Activated T-cell treated with anti-CD3 and anti-CD28 coated beads, Interleukin-2, amount 50 U/mL, for 48 hours (primary cell): ENCODE data around the gene TRIM66.

Experiments
- DNase-seq, 2 experiments: peaks; one replicate each; pipeline ENCODE4 v3.0.0-alpha.2; 2020

The TRIM66 gene, protein sequence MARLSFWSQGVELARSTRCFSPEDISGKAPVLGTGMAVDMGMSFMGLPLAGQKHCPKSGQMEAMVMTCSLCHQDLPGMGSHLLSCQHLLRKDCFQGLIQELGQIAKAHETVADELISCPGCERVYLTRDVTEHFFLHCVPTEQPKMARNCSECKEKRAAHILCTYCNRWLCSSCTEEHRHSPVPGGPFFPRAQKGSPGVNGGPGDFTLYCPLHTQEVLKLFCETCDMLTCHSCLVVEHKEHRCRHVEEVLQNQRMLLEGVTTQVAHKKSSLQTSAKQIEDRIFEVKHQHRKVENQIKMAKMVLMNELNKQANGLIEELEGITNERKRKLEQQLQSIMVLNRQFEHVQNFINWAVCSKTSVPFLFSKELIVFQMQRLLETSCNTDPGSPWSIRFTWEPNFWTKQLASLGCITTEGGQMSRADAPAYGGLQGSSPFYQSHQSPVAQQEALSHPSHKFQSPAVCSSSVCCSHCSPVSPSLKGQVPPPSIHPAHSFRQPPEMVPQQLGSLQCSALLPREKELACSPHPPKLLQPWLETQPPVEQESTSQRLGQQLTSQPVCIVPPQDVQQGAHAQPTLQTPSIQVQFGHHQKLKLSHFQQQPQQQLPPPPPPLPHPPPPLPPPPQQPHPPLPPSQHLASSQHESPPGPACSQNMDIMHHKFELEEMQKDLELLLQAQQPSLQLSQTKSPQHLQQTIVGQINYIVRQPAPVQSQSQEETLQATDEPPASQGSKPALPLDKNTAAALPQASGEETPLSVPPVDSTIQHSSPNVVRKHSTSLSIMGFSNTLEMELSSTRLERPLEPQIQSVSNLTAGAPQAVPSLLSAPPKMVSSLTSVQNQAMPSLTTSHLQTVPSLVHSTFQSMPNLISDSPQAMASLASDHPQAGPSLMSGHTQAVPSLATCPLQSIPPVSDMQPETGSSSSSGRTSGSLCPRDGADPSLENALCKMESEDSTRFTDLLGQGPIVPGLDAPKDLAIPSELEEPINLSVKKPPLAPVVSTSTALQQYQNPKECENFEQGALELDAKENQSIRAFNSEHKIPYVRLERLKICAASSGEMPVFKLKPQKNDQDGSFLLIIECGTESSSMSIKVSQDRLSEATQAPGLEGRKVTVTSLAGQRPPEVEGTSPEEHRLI (N-terminal part only)

DNA sequence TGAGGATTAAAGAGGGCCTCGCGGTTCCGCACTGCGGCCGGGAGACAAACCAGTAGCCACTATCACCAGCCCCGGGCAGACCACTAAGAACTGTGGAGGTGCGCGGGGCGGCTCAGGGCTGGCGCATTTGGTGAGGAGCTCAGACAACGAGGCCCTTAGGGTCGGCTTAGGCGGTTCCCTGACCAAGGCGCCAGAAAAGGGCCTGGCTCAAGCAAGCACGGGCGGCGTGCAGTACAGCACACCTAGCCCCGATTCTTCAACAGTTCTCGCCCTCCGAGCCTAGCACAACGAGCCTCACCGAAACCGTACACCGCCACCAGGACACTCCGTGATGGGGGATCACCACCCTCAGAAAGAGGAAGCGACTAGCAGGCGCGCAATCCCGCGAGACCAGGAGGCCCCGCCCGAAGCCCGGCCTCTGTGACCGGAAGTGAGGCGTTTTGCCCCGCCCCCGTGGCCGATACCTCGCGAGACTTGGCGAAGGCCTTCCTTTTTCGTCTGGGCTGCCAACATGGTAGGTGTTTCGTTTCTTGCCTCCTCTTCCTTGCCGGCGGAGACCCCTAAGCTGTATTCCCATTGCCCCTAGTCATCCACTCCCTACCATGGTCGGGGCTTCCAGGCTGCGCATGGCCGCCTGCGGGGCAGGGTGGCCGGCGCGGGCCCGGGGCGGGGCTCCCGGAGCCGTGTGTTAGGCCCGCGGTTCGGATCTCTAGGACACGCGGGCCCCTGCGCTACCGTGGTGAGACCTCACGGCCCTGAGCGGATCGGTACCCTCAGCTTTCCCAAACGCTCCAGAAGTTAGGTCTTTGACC is at the start of gene TRIM66, which contains the start of gene RPL27A:
TSS of gene TRIM66 (minus strand) at position 363 of the 812 bp plus-strand sequence. CDS start 10,391 bp downstream, outside the sequence.
TSS of gene RPL27A (plus strand) at position 490 of the 812 bp plus-strand sequence. CDS start at position 512, 22 bp downstream.
- peak; percentile 100 for DNase-seq

DNA sequence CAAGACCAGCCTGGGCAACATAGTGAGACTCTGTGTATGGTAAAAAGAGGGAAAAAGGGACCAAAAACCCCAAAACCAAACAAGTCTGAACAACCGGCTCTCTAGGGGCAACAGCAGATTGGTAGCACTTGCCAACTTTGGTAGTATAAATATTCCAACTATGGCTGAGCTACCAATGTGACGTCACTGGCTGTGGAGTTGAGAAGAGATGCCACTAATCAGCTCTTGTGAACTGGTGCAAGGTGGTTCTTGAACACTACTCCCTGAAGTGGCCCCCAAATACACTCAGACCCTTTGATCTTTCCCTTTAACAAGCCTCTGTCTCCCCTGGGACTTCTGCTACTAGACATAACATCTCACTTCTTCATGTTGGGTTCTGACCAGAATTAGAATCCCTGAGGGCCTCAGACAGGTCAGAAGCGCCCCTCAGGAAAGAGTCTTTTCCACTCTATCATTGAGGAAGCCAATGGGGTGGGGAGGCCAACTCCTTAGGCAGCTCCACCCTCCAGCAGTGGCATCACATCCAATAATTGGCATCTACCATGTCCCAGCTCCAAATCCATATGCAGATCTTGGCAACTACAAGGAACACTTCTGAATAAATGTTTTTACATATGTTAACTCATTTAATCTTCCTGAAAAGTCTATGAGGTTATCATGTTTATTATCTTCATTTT is 49.3 kb upstream of the TRIM66 start:
- no peak for DNase-seq

DNA sequence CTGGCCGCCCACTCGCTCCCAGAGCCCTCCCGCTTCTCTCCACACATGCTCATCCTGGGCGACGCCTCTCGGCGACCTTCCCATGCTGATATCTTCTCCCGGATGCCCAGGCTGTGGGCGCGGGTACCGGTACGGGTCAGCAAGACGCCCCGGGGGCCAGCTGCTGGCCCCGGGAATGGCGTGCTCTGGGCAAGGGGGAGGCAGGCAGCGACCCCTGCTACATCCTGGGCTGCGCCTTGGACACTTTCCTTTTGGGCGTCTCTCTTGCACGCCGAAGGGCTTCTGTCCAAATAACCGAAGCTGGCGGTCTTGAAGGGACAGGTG is 48.2 kb upstream of the TRIM66 start:
- no peak for DNase-seq

DNA sequence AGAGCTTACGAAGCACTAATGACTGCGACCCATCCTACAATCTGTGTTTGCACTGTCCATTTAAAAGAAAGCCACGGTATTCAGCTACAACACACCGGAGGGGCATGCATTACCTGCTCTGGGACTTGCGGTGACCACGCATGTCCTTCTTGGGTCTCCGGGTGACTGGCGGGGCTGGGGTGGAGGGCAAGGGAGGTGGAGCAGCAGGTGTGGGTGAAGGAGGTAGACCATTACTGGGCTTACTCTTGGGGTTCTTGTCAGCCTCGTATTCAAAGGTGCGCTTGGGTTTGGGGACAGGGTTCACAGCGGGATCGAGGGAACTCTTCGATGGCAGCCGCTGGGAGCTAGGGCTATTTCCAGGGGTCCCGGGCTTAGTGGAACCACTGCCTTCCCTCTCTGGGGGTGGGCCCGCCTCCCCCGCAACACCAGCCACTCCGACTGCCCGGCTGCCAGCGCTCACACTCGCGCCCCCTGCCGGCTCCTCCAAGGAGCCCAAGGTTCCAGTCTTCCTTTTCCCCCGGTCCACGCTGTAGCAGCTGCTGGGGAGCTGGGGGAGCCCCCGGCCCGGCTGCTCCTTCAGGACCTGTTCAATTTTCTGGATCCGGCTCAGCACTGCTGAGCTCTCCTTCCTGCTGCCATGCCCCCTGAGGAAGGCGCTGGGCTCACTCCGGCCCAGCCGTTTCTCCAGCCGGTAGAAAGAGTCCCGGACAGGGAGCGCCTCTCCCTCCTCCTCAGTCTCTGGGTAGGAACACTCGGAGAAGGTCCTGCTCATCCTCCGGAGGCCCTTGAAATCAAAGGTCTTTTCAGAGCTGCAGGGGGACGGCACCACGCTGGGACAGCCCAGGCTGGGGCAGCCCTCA is 47.6 kb upstream of the TRIM66 start:
- no peak for DNase-seq

DNA sequence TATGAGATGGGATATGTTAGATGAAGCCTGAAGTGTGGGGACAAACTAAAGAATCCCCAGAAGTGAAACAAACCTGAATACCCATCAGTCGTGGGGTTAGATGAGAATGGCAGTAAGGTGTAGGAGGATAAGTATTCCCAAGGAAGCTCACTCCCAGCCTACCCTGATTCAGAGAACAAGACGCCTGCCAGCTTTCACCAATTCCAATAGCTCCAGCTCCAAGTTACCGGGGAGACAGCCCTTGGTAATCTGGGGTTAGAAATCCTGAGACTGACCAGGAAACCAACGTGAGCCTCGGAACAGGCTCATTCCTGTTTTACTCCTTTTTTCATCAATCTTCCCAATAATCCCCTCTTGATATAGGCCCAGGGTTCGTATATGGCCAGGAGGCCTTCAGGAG is 46.6 kb upstream of the TRIM66 start:
- no peak for DNase-seq

DNA sequence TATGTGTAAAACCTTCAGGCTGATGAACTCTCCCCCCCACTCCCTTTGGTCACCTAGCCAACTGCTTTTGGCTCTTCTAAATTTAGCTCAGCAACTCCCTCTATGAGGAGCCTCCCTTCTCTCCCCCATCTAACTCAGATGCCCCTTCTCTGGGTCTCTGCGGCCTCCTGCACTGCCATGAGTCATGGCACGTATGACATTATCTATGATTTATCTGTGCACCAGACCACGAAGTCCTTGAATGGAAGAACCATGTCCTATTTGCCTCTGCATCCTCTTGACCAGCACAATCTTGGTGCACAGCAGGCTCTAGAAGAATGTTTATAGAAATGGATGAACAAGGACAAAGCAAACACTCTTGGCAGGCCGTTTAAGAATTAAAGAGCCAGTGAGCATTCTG is 46.1 kb upstream of the TRIM66 start:
- no peak for DNase-seq

DNA sequence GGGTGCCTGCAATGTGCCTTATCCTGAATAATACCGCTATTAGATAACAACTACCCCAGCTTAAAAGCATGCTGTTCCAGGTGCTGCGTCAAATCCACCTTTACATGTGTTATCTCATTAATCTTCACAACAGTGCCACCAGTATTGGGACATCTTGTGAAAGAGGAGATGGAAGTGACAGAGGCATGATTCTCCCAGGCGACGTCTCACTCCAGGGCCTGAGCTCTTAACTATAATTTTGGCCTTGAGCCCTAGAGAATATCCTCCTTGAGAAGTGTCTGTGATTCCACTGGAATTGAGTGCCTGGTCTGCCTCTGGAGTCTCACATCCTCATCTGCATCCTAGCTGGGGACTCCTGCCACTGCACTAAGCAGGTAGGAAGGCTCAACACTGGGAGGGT is 43.9 kb upstream of the TRIM66 start:
- no peak for DNase-seq

DNA sequence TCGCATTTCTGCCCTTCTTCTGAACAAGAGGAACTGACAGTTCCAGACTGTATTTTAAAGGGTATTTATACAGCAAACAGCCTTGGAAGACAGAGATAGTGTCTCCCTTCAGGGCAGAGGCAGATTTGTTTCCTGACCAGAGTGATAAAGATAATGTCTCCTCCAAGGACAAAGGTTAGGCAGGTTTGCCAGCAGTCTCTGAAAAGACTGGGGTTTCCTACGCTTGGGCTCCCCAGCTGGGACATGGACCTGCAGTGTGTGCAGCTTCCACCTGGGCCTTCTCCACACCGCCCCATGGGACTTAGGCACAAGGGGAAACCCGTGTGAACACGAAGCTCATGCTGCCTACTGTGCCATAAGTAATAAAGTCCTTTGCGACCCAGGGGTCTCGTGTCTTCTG is 42.2 kb upstream of the TRIM66 start:
- DNase-seq, result no peak

DNA sequence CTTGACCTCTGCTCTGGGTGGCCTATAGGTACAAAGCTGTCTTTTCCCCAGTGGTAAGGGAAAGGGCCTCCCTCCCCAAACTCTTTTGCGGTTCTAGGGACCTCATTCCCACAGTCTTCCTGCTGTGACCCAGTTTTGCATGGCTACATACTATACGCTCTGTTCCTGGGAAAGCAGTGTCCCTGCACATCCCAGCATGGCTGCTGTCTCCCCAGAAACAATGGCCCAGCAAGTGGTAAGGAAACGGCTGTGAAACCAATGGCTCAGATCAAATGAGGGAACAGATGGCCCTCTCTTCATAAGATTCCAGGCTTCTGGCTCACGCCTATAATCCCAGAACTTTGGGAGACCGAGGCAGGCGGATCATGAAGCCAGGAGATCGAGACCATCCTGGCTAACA is 41.2 kb upstream of the TRIM66 start:
- DNase-seq, result no peak

DNA sequence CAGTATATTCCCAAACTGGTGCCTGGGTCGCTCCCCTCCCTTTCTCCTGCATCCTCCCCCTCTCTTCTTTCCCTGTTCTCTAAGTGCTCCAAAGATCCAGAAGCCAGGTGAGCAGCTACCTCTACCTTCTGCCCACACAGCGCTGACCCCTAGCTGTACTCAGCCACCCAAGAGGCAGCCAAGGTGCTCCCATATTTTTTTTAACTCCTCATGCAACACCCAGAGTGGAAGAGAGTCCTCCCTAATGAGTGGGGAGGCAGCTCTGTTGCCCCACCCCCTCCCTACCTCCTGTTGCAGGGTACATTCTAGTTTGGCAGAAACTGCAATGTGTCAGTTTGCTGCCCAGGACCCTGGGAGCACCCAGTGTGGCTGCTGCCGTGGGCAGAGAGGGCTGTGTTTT is 40.3 kb upstream of the TRIM66 start:
- no peak for DNase-seq

DNA sequence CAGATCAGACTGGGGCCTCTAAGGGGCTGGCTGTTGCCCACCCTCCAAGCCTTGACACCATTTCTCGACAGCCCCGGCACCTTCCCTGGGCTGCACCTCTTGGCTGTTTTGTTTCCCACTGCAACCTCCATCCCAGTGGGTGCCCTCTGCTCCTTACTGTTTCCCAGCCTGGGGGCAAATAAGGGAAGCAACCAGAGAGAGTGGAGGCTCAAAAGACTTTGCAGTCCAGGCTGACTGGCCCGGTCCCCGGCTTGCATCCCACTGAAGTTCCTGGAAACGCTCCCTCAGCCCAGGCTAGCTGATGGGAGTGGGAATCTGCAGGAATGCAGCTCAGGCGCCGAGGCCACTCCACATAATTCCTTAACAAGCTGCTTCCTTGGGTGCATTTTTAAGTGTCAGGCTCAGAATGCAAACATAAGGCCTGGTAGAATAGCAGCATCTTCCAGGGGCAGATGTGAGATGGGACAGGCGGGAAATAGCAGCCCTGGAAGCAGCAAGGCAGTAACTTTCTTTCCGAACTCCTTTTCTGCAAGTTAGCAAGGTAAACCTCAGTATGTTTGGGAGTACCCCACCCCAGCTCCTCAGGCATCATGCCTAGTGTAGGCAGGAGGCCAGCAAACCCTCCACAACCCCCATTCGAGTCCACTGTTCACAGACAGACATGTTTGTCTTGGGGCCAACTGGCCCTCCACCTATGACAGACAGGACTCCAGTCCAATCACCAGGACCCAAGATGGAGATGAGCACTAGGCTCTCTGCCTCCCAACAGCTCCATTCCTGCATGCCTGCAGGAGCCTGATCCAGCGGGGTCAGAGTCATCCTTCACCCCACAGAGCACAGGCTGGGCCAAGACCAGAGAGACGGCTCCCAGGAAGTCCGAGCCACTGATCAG is 39.4 kb upstream of the TRIM66 start:
- no peak for DNase-seq

DNA sequence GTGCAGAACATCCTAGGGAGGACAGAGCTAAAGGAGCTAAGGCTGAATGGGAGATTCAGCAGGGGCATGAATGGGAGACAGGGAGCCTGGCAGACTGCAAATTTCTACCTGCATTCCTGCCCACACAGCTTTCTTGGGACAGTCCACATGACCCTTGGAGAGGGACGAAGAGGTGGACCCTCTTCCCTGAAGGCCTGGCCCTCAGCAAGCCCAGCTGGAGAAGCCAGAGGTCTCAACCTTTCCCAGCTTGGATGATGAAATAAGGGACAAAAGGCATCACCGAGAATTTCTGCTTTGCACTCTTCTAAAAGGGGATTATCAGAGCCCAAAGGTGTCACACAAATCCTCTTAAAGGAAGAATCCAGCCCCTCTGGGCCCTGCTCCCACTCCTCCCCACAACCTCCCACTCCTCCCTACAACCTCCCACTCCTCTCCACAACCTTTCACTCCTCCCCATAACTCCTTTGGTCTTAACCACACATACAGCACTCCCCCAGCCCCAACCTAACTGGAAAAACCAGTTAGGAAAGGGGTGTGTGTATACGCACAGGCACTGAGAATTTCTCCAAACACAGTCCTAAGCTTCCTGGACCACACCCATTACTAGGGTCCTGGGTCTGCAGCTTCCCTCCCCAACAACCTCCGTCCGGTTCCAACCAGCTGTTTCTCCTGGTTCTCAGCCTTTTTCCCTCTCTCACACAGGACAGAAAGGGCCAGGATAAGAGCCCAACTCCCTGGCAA is 38.6 kb upstream of the TRIM66 start:
- no peak for DNase-seq

DNA sequence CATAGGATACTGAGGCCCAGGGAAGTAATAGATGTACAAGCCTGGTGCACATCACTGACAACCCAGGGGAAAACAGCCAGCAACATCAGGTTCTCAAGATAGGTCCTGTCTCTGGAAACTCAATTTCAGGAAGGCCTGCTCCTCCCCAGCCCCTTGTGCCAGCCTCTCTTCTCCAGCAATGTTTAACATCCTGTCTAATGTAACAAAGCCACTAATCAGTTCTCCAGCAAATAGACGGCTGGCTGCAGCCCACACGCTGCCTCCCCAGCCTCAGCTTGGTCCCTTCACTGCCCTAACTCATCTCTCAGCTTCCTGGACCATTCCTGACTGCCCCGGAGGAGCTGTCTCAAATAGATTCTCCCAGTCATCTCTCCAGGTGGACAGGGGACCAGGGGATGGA is 37.9 kb upstream of the TRIM66 start:
- DNase-seq, result no peak

DNA sequence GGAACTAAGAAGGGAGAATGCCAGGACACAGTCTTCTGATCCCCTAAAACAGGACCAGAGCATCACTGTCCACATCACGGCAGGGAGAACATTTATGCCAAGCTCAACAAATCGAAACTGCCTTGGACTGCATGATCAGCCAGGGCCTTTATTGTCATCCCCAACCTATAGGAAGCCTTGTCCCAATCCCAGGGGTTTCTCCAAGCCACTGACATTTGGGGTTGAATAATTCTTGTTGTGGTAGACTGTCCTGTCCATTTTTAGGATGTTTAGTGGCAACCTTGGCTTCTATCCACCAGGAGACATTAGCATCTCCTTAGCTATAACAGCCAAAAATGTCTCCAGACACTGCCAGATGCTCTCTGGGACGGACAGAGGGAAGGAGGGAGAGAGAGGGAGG is 37.3 kb upstream of the TRIM66 start:
- DNase-seq, result no peak

DNA sequence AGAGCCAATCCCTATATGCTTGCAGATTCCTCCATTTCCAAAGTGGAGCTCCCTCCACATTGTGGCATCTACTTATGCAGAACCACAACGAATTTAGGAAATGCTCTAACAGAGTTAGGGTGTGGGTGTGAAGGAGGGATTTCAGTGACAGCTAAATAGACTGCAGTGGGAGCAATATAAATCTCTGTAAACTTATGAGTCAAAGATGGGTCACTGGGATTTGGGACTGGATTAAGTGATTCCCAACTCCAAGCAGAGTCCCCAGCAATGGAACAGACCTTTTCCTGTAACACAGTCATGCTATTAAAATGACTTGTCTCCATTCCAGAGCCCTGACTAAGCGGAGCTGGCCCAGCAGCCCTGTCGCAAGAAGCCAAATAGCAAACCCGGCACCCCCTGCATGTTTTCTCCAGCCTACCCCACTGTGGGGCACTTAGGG is 36.8 kb upstream of the TRIM66 start:
- no peak for DNase-seq

DNA sequence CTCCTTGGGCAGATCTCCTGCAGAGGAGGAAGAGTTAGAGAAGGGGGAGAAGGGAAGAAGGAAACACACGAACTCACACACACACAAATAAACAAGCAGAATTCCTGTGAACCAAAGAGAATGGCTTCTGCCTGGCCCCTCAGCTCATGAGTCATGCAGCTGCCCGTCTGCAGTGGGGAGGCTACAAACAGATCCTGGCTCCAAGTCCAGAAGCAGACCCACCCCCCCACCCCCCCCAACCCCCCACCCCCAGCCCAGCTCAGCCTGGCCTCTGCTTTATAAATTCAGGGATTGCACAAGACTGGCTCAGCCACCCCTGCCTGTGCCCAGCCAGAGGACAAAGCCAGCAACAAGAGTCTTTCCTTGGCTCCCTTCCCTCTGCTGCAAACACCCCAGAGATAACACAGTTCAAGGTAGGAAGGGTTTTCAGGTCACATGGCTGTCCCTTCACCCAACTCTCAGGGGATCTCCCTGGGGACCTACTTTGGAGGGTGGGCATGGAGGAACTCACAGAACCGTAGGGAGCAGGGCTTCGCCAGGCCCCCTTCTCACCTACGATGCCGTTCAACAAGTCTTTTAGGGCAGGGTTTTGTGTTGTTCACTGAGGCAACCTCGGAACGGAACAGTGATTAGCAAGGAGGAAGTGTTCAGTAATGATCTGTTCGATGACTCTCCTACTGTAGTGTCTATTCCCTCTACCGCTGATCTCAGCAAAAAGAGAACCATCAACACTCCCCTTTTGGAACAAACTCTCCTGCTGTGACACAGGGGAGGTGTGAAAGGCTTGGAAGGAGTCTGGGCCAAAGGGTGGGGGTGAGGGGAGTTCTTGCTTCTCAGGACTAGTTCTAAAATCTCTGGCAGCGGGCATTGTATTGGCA is 35.6 kb upstream of the TRIM66 start:
- DNase-seq, result no peak

DNA sequence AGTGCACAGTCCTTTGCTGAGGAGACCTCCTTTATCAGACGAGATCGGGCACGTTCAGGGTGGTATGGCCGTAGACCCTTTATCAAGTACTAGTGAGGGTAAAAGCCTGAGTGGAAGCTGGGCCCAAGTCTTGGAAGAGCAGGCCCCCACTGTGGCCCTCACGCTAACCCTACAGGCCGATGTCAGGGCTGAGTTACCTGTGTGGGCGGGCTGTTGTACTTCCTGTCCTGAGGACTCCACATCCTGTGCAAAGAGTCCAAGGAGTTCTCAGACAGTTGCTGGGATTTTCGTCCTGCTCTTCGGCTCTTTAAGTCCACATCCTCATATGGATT is 35.0 kb upstream of the TRIM66 start:
- DNase-seq, result no peak

DNA sequence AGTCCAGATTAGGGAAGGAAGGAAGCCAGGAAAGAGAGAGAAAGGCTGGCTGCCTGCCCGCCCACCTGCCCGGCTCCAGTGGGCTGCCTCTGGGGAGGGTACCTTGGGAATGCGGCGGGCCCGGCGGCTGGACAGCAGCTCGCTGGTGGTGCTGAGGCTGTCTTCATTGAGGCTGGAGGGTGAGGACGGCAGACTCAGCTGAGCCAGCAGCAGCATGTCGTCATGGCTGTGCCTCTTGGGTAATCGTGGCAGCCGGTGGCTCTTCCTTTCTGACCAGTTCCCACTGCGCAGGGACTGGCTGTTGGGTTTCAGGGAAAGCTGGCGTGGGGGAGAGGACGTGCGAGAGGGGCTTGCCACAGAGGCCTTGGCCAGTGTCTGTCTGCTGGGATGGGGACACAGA is 33.0 kb upstream of the TRIM66 start:
- no peak for DNase-seq
